ENCODE data around the gene KCNMB3.

- TF ChIP-seq CTCF (IDR thresholded peaks at IDR 0.05; ENCODE audit: low read length) (no peak), EZH2 (IDR thresholded peaks at IDR 0.05; ENCODE audit: borderline replicate concordance, low read length) (no peak)
Measured at GRCh38 chr3:179286331-179286730, 35.4 kb upstream of the KCNMB3 start.
